HEK293 (cell line): ENCODE measurements around the gene IL31RA.

Experiments used
- GFI1B ChIP-seq: fragments of 450-650 bp; formaldehyde crosslinking; IDR thresholded peaks from 2 replicates; pipeline ENCODE4 v1.5.1; 2016; ENCODE audit warnings: missing biosample characterization, missing genetic modification characterization
- RBAK ChIP-seq: fragments of 450-650 bp; formaldehyde crosslinking; IDR thresholded peaks from 2 replicates; pipeline ENCODE4 v1.5.1; 2016; ENCODE audit warnings: missing biosample characterization, missing genetic modification characterization
- SP2 ChIP-seq: fragments of 450-650 bp; formaldehyde crosslinking; IDR thresholded peaks from 2 replicates; pipeline ENCODE4 v1.5.1; 2016; ENCODE audit warnings: missing biosample characterization, missing genetic modification characterization
- ZBTB20 ChIP-seq: fragments of 450-650 bp; formaldehyde crosslinking; IDR thresholded peaks from 2 replicates; pipeline ENCODE4 v1.5.1; 2016; ENCODE audit warnings: missing biosample characterization, missing genetic modification characterization
- ZNF324 ChIP-seq: fragments of 450-650 bp; formaldehyde crosslinking; IDR thresholded peaks from 2 replicates; pipeline ENCODE4 v1.5.1; 2016; ENCODE audit warnings: missing biosample characterization, missing genetic modification characterization
- ZNF555 ChIP-seq: fragments of 450-650 bp; formaldehyde crosslinking; conservative IDR thresholded peaks from 2 replicates; pipeline ENCODE4 v1.5.1; 2017; ENCODE audit warnings: missing biosample characterization, mild to moderate bottlenecking, missing genetic modification characterization, inconsistent platforms
- ZNF629 ChIP-seq: fragments of 450-650 bp; formaldehyde crosslinking; IDR thresholded peaks from 2 replicates; pipeline ENCODE4 v1.5.1; 2017; ENCODE audit warnings: missing biosample characterization, missing genetic modification characterization
- ZNF830 ChIP-seq: fragments of 450-650 bp; IDR thresholded peaks from 2 replicates; pipeline ENCODE4 v1.5.0; 2018; ENCODE audit warnings: missing biosample characterization, missing genetic modification characterization, low read depth, mild to moderate bottlenecking, moderate library complexity
- TF ChIP-seq, protein P1 (sequence below): fragments of 450-650 bp; formaldehyde crosslinking; IDR thresholded peaks from 2 replicates; pipeline ENCODE4 v1.5.1; 2016; ENCODE audit warnings: missing biosample characterization, missing genetic modification characterization

DNA sequence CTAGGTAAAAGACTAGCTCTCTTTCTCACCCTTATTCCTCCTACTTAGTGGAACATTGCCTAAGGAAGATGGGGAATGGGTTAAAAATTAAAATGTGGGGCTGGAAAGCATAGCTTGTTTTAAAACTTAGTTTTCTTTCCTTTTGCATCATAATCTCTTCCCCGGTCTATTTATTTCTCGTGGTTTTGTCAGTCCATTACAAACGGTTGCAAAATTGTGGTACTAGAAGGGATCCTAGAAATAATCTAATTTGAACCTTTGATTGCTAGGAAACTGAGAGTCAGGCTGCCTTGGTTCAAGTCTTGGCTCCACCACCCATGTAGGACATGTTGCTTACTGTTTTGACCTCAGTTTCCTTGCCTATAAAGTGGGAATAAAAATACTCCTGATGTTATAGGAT lies 1.3 kb downstream of the IL31RA start:
- TF ChIP-seq ZNF830 = no peak
- TF ChIP-seq, protein P1, sequence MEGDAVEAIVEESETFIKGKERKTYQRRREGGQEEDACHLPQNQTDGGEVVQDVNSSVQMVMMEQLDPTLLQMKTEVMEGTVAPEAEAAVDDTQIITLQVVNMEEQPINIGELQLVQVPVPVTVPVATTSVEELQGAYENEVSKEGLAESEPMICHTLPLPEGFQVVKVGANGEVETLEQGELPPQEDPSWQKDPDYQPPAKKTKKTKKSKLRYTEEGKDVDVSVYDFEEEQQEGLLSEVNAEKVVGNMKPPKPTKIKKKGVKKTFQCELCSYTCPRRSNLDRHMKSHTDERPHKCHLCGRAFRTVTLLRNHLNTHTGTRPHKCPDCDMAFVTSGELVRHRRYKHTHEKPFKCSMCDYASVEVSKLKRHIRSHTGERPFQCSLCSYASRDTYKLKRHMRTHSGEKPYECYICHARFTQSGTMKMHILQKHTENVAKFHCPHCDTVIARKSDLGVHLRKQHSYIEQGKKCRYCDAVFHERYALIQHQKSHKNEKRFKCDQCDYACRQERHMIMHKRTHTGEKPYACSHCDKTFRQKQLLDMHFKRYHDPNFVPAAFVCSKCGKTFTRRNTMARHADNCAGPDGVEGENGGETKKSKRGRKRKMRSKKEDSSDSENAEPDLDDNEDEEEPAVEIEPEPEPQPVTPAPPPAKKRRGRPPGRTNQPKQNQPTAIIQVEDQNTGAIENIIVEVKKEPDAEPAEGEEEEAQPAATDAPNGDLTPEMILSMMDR = no peak
- TF ChIP-seq ZNF555 (tag by site-specific recombination) = no peak
- no peak for TF ChIP-seq ZNF629 (tag by site-specific recombination)
- TF ChIP-seq RBAK (tag by site-specific recombination) = no peak
- no peak for TF ChIP-seq ZBTB20 (tag by site-specific recombination)
- no peak for TF ChIP-seq ZNF324 (tag by site-specific recombination)
- no peak for TF ChIP-seq SP2 (tag by site-specific recombination)
- no peak for TF ChIP-seq GFI1B (tag by site-specific recombination)
